IPS-NIHi11 (cell line): ENCODE data around the gene HEATR1.
"Not testable (repeated sequence)": the region's sequence is repeated elsewhere in the genome, so short reads cannot be mapped to it uniquely, and the experiment has no call there.

Experiments
- DNase-seq: peaks from one replicate; pipeline ENCODE4 v3.0.0; 2012; ENCODE audit warnings: mixed read lengths, low spot score

Gene HEATR1

GRCh38 chr1:236511735-236512418 lies 92.4 kb downstream of the HEATR1 start:
- no peak for DNase-seq

DNA sequence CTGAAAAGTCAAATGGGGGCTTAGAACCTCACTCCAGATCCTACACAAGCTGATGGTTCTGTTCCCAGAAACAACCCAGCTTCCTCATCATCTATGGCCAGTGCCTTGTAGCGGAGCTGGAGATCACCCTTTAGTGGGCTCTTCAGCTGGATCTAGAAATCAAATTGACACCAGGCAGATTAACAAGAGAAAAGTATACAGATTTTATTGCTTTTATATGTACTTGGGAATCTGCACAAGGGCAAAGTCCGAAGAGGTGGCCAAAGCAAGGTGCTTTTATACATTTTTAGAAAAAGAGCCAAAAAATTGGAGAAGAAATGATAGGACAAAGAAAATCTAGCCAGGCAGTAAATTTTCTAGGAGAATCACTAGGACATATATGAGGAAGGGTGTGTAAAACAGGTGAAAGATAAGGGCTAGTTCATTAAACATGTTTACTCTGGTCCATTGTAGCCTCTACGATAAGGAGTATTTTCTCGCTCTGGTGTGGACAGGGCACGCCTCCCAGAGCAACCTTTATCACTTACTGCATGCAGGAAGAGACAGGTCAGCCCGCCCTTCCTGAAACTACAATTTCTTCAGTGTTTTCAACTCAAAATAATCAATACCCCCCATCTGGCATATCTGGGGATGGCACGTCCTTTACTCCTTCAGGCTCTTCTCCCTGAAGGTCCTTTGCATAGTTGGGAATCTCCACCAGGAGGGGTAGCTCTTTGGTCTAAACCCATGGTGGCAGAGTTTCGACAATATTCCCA lies 94.5 kb downstream of the HEATR1 start:
- peak; percentile 24 for DNase-seq

- DNase-seq: no peak
These were observed 95.1 kb downstream of the HEATR1 start for GRCh38 chr1:236509203-236509602.

DNA sequence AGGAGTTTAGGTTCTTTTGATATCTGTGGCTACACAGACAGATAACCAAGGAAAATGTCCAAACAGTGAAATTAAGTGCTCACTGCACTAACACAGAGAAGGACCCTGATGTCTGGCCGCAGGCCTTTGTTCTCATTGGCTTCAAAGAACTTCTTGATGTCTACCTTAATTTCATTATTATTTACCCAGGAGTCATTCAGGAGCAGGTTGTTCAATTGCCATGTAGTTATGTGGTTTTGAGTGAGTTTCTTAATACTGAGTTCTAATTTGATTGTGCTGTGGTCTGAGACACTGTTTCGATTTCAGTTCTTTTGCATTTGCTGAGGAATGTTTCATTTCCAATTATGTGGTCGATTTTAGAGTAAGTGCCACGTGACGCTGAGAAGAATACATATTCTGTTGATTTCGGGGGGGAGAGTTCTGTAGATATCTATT lies 95.7 kb downstream of the HEATR1 start:
- DNase-seq: no peak

DNA sequence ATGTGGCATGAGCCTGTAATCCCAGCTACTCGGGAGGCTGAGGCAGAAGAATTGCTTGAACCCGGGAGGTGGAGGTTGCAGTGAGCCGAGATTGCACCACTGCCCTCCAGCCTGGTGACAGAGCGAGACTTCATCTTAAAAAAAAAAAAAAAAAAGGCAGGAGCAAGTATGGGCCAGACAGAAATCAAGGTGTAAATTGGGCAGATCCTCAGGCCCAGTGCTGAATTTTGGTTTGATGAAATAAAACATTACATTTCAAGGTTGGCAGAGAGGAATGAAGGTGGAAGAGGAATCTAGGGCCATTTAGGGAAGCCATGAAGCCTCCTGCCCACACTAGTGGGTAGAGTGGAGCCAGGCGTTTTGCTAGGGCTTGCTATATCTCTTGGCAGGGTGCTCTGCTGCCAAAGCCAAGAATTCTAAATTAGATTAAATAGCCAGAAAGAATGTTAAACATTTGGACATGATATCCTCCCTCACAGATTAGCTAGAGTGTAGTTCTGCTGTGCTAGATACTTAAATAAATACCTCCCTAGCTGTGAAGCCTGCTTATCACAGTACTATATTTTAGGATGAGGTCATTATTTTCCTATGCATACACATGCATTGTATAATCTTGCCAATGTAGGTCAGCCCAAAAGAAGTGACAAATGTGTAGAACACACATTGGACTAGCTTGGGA lies 97.2 kb downstream of the HEATR1 start:
- no peak for DNase-seq

DNA sequence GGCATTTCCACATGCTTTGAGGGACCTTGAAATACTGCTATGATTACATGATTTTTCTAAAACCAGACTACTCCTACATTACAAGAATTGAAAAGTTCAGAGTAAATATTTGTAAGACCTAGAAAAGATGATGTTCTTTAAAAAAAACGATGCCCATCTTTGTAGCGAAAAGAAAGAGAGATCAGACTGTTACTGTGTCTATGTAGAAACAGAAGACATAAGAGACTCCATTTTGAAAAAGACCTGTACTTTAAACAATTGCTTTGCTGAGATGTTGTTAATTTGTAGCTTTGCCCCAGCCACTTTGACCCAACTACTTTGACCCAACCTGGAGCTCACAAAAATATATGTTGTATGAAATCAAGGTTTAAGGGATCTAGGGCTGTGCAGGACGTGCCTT lies 100.0 kb downstream of the HEATR1 start:
- DNase-seq: not testable (repeated sequence)

GRCh38 chr1:236502972-236503639 lies 101.2 kb downstream of the HEATR1 start:
- DNase-seq: peak; percentile 73

DNA sequence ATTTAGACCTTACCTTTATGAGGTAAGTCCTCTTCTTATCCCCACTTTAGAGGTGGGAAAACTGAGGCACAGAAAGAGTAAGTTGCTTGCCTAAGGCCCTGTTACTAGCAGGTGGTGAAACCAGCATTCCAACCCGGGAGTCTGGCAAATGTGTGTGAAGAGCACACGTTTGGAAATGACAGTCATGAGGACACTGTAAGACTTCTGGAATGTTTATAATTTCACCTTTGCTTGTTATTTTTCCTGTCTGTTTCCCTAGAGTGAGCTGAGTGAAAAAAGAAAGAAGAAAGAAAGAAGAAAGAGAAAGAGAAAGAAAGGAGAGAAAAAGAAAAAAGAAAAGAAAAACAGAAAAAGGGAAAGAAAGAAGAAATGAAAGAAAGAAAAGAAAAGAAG lies 101.7 kb downstream of the HEATR1 start:
- DNase-seq: no peak

GRCh38 chr1:236501093-236501492 lies 103.2 kb downstream of the HEATR1 start:
- no peak for DNase-seq
